GM13977 (cell line): Measurements from ENCODE around the gene RABEPK.

ENCODE experiments used
- DNase-seq: peaks from one replicate; pipeline ENCODE4 v3.0.0; 2012; ENCODE audit warnings: low spot score
- CTCF ChIP-seq: IDR thresholded peaks from 2 replicates; pipeline ENCODE4 v1.5.1; 2012; ENCODE audit warnings: mild to moderate bottlenecking, control low read depth; ENCODE audit not compliant: insufficient read depth; ENCODE audit errors: extremely low read depth, missing control alignments
- in situ Hi-C: fragments of 300-500 bp; cut with MboI; formaldehyde crosslinking; loops from one replicate; pipeline ENCODE4 v1.12.0; 2022; ENCODE audit warnings: low sequenced_read_pairs, low pct_unique_long_range_greater_than_20kb, mixed read lengths, inconsistent platforms; ENCODE audit not compliant: unreplicated experiment

Gene RABEPK

GRCh38 chr9:125241000-125241862 is 40.9 kb downstream of the RABEPK start, which contains the start of gene HSPA5:
TSS of gene HSPA5 (minus strand) at chr9:125241343. CDS start at chr9:125241126, 217 bp downstream.
- TF ChIP-seq CTCF = no peak
- in situ Hi-C loops = no loop called here
- DNase-seq = peak; percentile 97

- DNase-seq = peak; percentile 31
- in situ Hi-C loops = no loop called here
- TF ChIP-seq CTCF = no peak
These were observed 41.8 kb downstream of the RABEPK start for GRCh38 chr9:125241863-125242739.

GRCh38 chr9:125243792-125244260 is 43.5 kb downstream of the RABEPK start:
- no peak for DNase-seq
- in situ Hi-C loops = no loop called here
- no peak for TF ChIP-seq CTCF

- in situ Hi-C loops = no loop called here
- no peak for DNase-seq
- no peak for TF ChIP-seq CTCF
These were observed 45.9 kb downstream of the RABEPK start for GRCh38 chr9:125246261-125246667.

- TF ChIP-seq CTCF = no peak
- in situ Hi-C loops = no loop called here
- DNase-seq = no peak
These were observed 53.9 kb downstream of the RABEPK start for GRCh38 chr9:125254231-125254630.

GRCh38 chr9:125255781-125256391 is 55.5 kb downstream of the RABEPK start:
- peak; percentile 32 for TF ChIP-seq CTCF
- no peak for DNase-seq
- in situ Hi-C loops = no loop called here
